GM19099 (cell line): Measurements from ENCODE around the gene RAC2.

Source experiments
- POLR2A ChIP-seq: IDR thresholded peaks from 3 replicates; pipeline ENCODE4 v1.6.1; 2011; ENCODE audit warnings: low read depth; ENCODE audit not compliant: insufficient read length; ENCODE audit errors: extremely low read depth

RAC2 gene

GRCh38 chr22:37187552-37187890, 56.5 kb downstream of the RAC2 start:
- TF ChIP-seq POLR2A = no peak

GRCh38 chr22:37186997-37187522, 57.0 kb downstream of the RAC2 start:
- no peak for TF ChIP-seq POLR2A

- no peak for TF ChIP-seq POLR2A
Measured at GRCh38 chr22:37186228-37186996, 57.7 kb downstream of the RAC2 start.

GRCh38 chr22:37185646-37186227, 58.3 kb downstream of the RAC2 start:
- no peak for TF ChIP-seq POLR2A

- no peak for TF ChIP-seq POLR2A
Measured at GRCh38 chr22:37184816-37185541, 59.1 kb downstream of the RAC2 start.

- TF ChIP-seq POLR2A = no peak
Measured at GRCh38 chr22:37184380-37184755, 59.7 kb downstream of the RAC2 start.

- TF ChIP-seq POLR2A = no peak
Measured at GRCh38 chr22:37183432-37184379, 60.4 kb downstream of the RAC2 start.

- TF ChIP-seq POLR2A = no peak
Measured at GRCh38 chr22:37182949-37183245, 61.2 kb downstream of the RAC2 start.

GRCh38 chr22:37182101-37182948, 61.7 kb downstream of the RAC2 start:
- TF ChIP-seq POLR2A = no peak

GRCh38 chr22:37181681-37182080, 62.4 kb downstream of the RAC2 start:
- no peak for TF ChIP-seq POLR2A

- TF ChIP-seq POLR2A = no peak
Measured at GRCh38 chr22:37180531-37181231, 63.4 kb downstream of the RAC2 start.

- no peak for TF ChIP-seq POLR2A
Measured at GRCh38 chr22:37179622-37180420, 64.2 kb downstream of the RAC2 start.

- no peak for TF ChIP-seq POLR2A
Measured at GRCh38 chr22:37179126-37179470, 65.0 kb downstream of the RAC2 start.
